Midbrain (tissue), 1 donor: Measurements from ENCODE around the gene ZNHIT1.

Source experiments
- DNase-seq: peaks from one replicate; lab custom pipeline; 2025; lab: John Stamatoyannopoulos, UW

The ZNHIT1 gene

GRCh38 chr7:101218236-101219125 is 516 bp downstream of the ZNHIT1 start:
- no peak for DNase-seq

DNA sequence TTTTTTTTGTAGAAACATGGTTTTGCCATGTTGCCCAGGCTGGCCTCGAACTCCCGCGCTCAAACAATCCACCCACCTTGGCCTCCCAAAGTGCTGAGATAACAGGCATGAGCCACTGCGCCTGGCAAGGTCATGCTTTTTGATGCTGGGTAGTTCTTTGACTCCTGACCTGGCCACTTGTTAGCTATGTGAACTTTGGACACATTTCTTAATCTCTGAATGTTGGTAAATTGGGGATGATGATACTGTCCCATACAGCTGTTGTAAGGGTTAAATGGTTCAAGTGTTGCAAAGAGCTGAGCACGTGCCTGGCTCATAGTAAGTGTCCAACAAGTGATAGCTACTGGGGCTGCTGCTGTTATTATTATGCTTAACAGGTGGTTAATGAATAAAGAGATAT is 2.3 kb downstream of the ZNHIT1 start:
- no peak for DNase-seq

GRCh38 chr7:101222275-101222830 is 4.4 kb downstream of the ZNHIT1 start:
- DNase-seq = no peak

- no peak for DNase-seq
Measured at GRCh38 chr7:101223528-101223927, 5.6 kb downstream of the ZNHIT1 start.

DNA sequence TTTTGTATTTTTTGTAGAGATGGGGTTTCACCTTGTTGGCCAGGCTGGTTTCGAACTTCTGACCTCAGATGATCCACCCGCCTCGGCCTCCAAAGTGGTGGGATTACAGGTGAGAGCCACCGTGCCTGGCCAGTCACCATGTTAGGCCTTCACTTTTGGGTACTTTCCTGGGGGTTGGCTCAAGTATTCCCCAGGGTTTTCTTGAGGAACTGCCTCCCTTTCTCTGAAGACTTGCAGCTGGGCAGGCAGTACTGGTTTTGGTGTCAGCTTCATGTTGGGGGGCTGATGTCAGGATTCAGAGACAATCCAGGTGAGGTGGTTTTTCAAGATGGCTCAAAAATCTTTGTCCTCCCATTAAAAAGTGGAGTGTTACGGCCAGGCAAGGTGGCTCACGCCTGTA is 7.7 kb downstream of the ZNHIT1 start:
- no peak for DNase-seq

GRCh38 chr7:101226721-101227120 is 8.8 kb downstream of the ZNHIT1 start:
- no peak for DNase-seq

DNA sequence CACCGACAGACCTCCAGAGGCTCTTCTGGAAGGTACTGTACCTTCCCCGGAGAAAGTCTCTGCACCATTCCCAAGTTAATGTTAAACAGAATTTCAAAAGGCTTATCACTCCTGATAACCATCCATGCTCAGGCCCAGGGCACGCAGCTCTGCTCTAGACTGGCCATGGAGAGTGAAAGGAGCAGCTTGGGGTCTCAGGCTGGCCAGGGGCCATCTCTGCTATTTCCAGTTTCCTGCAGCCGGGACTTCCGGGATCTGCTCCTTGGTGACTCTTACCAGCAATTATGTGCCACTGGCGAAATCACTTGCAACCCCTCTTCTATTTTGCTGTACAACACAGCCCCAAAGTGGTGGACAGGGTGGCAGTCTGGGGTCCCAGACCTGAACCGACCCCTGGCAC is 13.7 kb downstream of the ZNHIT1 start:
- DNase-seq = no peak

- DNase-seq = no peak
Measured at GRCh38 chr7:101232141-101232850, 14.3 kb downstream of the ZNHIT1 start.

DNA sequence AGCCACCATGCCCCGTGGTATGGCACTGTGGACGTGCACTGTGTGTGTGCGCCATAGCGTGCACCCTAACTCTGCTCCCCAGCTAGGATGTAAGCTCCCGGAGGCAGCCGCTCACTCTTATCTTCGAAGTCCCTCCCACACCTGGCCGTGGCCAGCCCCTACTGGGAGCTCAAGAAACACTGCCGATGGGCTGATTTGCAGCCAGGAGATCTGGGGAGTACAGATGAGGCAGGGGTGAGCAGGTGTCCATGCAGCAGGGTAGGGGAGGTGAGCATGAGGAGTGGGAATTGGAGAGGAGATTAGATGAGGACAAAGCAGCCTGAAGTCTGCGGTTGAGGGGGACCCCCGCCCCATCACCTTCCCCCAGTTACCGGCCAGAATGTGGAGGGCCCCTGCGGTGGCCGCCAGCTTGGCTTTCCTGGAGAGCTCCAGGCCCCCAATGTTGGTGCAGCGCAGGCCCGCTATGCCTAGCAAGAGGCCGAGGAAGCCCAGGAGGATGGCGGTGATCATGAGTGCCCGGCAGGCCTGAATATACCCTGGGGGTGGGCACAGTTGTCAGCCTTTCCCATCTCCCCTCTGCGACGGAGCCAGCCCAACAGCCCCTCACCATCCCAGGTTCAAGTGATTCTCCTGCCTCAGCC is 16.1 kb downstream of the ZNHIT1 start:
- no peak for DNase-seq

DNA sequence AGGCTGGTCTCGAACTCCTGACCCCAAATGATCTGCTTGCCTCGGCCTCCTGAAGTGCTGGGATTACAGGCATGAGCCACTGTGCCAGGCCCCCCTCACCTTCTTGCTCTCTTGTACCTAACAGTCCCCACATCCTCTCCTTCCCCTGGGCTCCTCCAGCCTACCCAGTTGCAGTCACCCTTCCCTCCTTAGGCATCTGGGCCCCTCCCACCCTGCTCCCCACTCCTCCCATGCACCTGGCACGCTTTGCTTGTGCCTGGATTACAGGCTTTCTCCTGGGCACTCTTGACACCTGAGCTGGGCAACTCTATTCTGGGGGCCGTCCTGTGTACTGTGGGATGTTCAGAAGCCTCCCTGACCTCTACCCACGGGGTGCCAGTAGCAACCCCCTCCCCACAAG is 16.7 kb downstream of the ZNHIT1 start:
- no peak for DNase-seq

DNA sequence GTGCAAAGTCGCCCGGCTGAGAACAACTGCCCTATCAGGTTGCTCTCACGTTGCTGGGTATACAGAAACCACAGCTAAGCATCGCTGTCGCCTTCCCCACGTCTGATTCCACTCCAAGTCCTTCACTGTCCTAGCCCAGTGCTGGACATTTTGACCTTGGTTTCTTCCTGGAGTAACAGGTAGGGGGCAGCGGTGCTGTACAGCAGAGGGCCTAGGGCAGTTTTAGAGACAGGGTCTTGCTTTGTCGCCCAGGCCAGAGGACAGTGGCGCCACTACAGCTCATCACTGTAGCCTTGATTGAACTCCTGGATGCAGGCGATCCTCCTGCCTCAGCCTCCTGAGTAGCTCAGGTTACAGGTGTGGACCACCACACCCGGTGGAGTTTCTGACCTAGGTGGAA is 17.1 kb downstream of the ZNHIT1 start:
- no peak for DNase-seq

DNA sequence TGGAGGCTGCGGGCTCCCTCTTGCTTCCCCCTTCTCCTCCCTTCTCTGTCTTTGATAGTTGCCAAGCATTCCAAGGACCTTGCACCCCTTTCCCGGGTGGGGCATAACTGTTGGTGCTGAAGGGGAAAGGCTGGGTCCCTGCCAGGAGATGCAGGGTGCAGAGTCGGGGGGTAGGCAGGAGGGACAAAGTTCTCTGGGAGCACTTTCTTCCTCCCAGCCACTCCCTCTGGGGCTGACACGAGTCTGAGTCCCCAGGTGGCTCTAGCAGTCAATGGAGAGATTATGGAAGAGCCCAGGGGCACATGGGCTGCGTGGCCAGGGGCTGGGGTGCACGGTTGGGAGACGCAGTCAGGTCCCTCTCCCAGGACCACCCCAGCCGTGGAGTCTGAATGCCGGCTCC is 17.6 kb downstream of the ZNHIT1 start:
- no peak for DNase-seq

DNA sequence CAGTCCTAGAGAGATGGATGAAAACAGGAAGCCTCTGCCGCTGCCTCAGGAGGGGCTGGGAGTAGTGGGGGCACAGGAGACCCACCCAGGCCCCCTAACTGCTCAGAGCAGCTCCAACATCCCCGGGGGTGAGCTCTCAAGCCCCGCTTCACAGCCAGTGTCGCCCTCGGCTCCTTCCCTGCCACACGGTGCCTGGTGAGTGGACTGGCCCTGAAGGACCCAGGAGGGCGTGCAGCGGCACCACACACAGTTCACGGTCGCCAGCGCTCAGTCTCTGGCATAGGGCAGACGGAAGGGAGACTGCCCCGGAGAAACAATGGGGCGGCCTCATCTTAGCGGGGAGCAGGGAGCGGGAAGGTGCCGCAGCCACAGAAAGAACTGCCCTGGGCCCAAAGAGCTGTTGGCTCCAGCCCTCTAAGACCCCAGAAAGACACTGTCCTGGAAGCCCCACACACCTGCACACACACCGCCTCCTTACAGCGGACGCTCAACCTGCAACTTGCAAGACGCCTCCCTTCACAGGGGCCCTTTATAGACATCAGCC is 18.4 kb downstream of the ZNHIT1 start:
- DNase-seq = no peak

DNA sequence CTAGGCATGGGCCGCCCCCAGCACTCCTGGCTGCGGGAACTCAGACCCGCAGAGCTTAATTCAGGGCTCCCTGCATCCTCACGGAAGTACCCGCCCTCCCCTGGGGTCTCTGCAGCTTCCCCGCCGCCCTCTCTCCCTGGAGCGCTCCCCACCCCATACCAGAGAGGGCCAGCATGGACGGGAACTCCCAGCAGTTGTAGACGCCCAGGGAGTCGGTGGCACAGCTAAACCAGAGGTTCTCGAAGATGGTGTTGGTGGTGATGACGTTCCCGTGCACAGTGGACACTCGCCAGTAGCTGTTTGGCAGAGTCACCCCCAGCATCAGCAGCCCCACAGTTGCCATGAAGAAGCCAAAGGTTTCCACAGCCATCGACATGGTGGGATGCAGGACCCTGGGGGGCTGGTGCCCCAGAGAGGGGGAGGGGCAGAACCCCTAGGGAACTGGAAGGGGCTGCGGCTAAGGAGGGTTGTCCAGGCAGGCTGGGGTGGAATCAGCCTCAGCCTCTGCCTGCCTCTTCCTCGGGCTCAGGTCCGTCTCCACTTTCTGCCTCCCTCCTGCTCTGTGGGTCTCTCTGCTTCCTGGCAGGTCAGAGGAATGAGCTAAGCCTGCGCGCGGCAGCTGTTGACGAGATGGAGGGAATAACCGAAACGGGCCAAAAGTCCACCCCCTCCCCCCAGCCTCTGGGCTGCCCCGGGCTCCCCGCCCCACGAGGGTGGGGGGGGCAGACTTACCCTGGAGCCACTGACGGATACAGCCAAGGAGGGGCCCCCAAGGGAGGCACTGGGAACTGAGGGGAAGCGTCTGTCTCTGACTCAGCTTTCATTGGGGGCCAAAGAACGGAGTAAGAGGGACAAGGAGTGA is 19.5 kb downstream of the ZNHIT1 start, which contains the start of gene CLDN15:
Gene CLDN15 (minus strand): TSS at position 597 of the 862 bp plus-strand sequence. CDS start 221 bp downstream, at position 376.
- DNase-seq = no peak

- no peak for DNase-seq
Measured at GRCh38 chr7:101238226-101239182, 20.5 kb downstream of the ZNHIT1 start.

DNA sequence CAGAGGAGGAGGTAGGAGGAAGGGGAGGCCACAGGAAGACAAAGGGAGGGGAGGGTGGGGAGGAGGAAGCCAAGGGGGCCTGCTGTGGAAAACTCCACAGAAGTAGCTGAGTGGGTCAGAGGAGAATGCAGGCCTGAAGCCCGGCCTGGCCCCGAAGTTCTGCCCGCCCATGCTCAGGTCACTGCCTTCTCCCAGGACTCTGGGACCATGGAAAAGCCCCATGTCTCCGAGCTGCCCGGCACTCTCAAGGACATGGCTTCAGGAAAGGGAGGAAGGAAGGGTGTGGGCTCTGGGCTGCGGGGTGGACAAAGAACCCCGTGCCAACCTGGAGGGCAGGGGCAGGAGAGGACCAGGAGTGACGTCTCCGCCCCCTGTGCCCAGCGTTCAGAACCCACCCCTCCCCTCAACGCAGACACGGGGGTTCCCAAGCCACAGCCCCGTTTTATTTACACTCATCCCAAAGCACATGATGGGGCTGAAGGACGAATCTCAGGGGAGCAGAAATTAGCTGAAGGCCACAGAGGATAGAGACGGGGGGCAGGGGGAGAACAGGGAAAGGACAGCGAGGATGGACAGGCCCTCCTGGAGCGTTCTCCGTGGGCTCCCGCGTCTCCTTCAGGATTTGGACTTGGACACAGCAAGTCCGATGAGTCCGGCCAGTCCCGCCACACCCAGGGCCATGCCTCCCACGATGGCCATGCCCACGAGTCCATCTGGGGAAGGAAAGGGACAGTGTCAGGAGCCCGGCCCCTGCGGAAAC is 21.4 kb downstream of the ZNHIT1 start:
- no peak for DNase-seq

DNA sequence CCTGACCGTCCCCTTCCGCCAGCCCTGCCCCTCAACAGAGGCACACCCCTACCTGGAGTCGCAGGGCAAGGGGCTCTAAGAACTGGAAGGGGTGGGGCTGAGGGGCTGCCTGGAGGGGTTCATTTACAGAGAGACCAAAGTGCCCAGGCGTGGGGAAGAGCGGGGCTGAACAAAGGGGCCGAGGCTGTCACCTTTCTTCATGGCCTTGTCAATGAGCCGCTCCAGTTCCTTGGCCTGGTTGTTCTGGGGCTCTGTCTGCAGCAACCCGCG is 21.9 kb downstream of the ZNHIT1 start:
- no peak for DNase-seq

- DNase-seq = no peak
Measured at GRCh38 chr7:101240226-101241014, 22.5 kb downstream of the ZNHIT1 start.

- no peak for DNase-seq
Measured at GRCh38 chr7:101241015-101241363, 23.0 kb downstream of the ZNHIT1 start.
